ENCODE results near the gene CRTC1. TPM values are rescaled to one million over a fixed set of nuclear protein-coding genes. Genes with fewer than 3 reads are reported as not detected.

Gene CRTC1
- total RNA-seq, 1 donor from 2014 or later: 14.6 TPM

- H3K4me1 Mint-ChIP-seq (ENCODE audit: low read depth): no peaks in the 10 kb centered on the region
- no peak overlapping the region for H3K4me3 Mint-ChIP-seq (ENCODE audit: unreplicated experiment)
- TF ChIP-seq, protein P1, sequence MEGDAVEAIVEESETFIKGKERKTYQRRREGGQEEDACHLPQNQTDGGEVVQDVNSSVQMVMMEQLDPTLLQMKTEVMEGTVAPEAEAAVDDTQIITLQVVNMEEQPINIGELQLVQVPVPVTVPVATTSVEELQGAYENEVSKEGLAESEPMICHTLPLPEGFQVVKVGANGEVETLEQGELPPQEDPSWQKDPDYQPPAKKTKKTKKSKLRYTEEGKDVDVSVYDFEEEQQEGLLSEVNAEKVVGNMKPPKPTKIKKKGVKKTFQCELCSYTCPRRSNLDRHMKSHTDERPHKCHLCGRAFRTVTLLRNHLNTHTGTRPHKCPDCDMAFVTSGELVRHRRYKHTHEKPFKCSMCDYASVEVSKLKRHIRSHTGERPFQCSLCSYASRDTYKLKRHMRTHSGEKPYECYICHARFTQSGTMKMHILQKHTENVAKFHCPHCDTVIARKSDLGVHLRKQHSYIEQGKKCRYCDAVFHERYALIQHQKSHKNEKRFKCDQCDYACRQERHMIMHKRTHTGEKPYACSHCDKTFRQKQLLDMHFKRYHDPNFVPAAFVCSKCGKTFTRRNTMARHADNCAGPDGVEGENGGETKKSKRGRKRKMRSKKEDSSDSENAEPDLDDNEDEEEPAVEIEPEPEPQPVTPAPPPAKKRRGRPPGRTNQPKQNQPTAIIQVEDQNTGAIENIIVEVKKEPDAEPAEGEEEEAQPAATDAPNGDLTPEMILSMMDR (IDR thresholded peaks at IDR 0.05): no peak
- H3K9me3 Mint-ChIP-seq (ENCODE audit: low read depth): no peaks in the 10 kb centered on the region
- H3K27ac Mint-ChIP-seq (ENCODE audit: unreplicated experiment): no peak overlapping the region
- no peaks in the 10 kb centered on the region for H3K27me3 Mint-ChIP-seq (ENCODE audit: low read depth)
- DNase-seq (ENCODE audit: low spot score): no peak
- peaks cover 8% of the 10 kb centered on the region for H3K36me3 Mint-ChIP-seq (ENCODE audit: low read depth)
Observed at GRCh38 chr19:18750295-18750970, 67.0 kb downstream of the CRTC1 start.

GRCh38 chr19:18751571-18751970, 68.1 kb downstream of the CRTC1 start:
- no peak for DNase-seq (ENCODE audit: low spot score)
- H3K36me3 Mint-ChIP-seq (ENCODE audit: low read depth): peaks cover 8% of the 10 kb centered on the region
- TF ChIP-seq, protein P1 (IDR thresholded peaks at IDR 0.05): no peak
- H3K27ac Mint-ChIP-seq (ENCODE audit: unreplicated experiment): no peak overlapping the region
- H3K27me3 Mint-ChIP-seq (ENCODE audit: low read depth): no peaks in the 10 kb centered on the region
- no peaks in the 10 kb centered on the region for H3K9me3 Mint-ChIP-seq (ENCODE audit: low read depth)
- no peaks in the 10 kb centered on the region for H3K4me1 Mint-ChIP-seq (ENCODE audit: low read depth)
- H3K4me3 Mint-ChIP-seq (ENCODE audit: unreplicated experiment): no peak overlapping the region

- TF ChIP-seq, protein P1 (IDR thresholded peaks at IDR 0.05): no peak
- no peak for DNase-seq (ENCODE audit: low spot score)
- Mint-ChIP-seq H3K9me3 (ENCODE audit: low read depth) (no peaks in the 10 kb centered on the region), H3K4me1 (ENCODE audit: low read depth) (no peaks in the 10 kb centered on the region), H3K27me3 (ENCODE audit: low read depth) (no peaks in the 10 kb centered on the region), H3K4me3 (ENCODE audit: unreplicated experiment) (no peak overlapping the region), H3K36me3 (ENCODE audit: low read depth) (peaks cover 9% of the 10 kb centered on the region), H3K27ac (ENCODE audit: unreplicated experiment) (no peak overlapping the region)
Observed at GRCh38 chr19:18754501-18754900, 71.0 kb downstream of the CRTC1 start.

- H3K27ac Mint-ChIP-seq (ENCODE audit: unreplicated experiment): no peak overlapping the region
- no peaks in the 10 kb centered on the region for H3K9me3 Mint-ChIP-seq (ENCODE audit: low read depth)
- DNase-seq (ENCODE audit: low spot score): no peak
Observed at GRCh38 chr19:18756896-18757295, 73.4 kb downstream of the CRTC1 start.

GRCh38 chr19:18759304-18759994, 76.0 kb downstream of the CRTC1 start:
- no peaks in the 10 kb centered on the region for H3K9me3 Mint-ChIP-seq (ENCODE audit: low read depth)
- TF ChIP-seq, protein P1 (IDR thresholded peaks at IDR 0.05): no peak
- peaks cover 1% of the 10 kb centered on the region for H3K36me3 Mint-ChIP-seq (ENCODE audit: low read depth)
- no peaks in the 10 kb centered on the region for H3K27me3 Mint-ChIP-seq (ENCODE audit: low read depth)
- DNase-seq (ENCODE audit: low spot score): no peak
- no peak overlapping the region for H3K27ac Mint-ChIP-seq (ENCODE audit: unreplicated experiment)
- no peak overlapping the region for H3K4me3 Mint-ChIP-seq (ENCODE audit: unreplicated experiment)
- H3K4me1 Mint-ChIP-seq (ENCODE audit: low read depth): peaks cover 15% of the 10 kb centered on the region

More at GRCh38 chr19:18756896-18757295, 73.4 kb downstream of the CRTC1 start:
- TF ChIP-seq, protein P1 (IDR thresholded peaks at IDR 0.05): no peak
- no peaks in the 10 kb centered on the region for H3K4me1 Mint-ChIP-seq (ENCODE audit: low read depth)
- H3K36me3 Mint-ChIP-seq (ENCODE audit: low read depth): peaks cover 5% of the 10 kb centered on the region
- H3K27me3 Mint-ChIP-seq (ENCODE audit: low read depth): no peaks in the 10 kb centered on the region
- no peak overlapping the region for H3K4me3 Mint-ChIP-seq (ENCODE audit: unreplicated experiment)
